ENCODE measurements around the gene PGGHG.

PGGHG gene

GRCh38 chr11:290621-291231 lies 1.8 kb downstream of the PGGHG start:
- no peak for TF ChIP-seq CTCF (conservative IDR thresholded peaks at IDR 0.05; ENCODE audit: low read depth, low read length)
- DNase-seq (ENCODE audit: low read depth), result no peak
- no peak overlapping the region for H3K4me3 ChIP-seq (ENCODE audit: low read depth, low read length)

GRCh38 chr11:291281-292210 lies 2.6 kb downstream of the PGGHG start:
- DNase-seq (ENCODE audit: low read depth), result no peak
- TF ChIP-seq CTCF (conservative IDR thresholded peaks at IDR 0.05; ENCODE audit: low read depth, low read length), result no peak
- H3K4me3 ChIP-seq (ENCODE audit: low read depth, low read length), result no peak overlapping the region

- no peak overlapping the region for H3K4me3 ChIP-seq (ENCODE audit: low read depth, low read length)
- no peak for DNase-seq (ENCODE audit: low read depth)
- TF ChIP-seq CTCF (conservative IDR thresholded peaks at IDR 0.05; ENCODE audit: low read depth, low read length), result no peak
Measured at GRCh38 chr11:292211-293121, 3.5 kb downstream of the PGGHG start.

GRCh38 chr11:293271-293851 lies 4.4 kb downstream of the PGGHG start:
- no peak for DNase-seq (ENCODE audit: low read depth)
- no peak for TF ChIP-seq CTCF (conservative IDR thresholded peaks at IDR 0.05; ENCODE audit: low read depth, low read length)
- H3K4me3 ChIP-seq (ENCODE audit: low read depth, low read length), result no peak overlapping the region

GRCh38 chr11:293852-294661 lies 5.1 kb downstream of the PGGHG start:
- DNase-seq (ENCODE audit: low read depth), result no peak
- H3K4me3 ChIP-seq (ENCODE audit: low read depth, low read length), result no peak overlapping the region

More at GRCh38 chr11:293852-294661, 5.1 kb downstream of the PGGHG start:
- TF ChIP-seq CTCF (conservative IDR thresholded peaks at IDR 0.05; ENCODE audit: low read depth, low read length), result no peak

Data from choroid plexus epithelial cell (primary cell).